ENCODE data around the gene KLHL26.

- TF ChIP-seq CTCF (IDR thresholded peaks at IDR 0.05) (no peak), POLR2A (IDR thresholded peaks at IDR 0.05) (no peak)
These were observed 60.9 kb downstream of the KLHL26 start for GRCh38 chr19:18697680-18698079.

Data from uterus (tissue), 2 donors.